Pancreas (tissue), 10 donors: ENCODE results near the gene KCNK5. TPM values are rescaled to one million over a fixed set of nuclear protein-coding genes. Genes with fewer than 3 reads are reported as not detected.

Experiments
- ATAC-seq, 4 donors: fragments of 200-7000 bp; cut with Tn5 transposase; one replicate each; pipeline versions ENCODE4 v1.8.0 to v1.9.1; 2020; ENCODE audit warnings: mild to moderate bottlenecking in 4 of 4, moderate library complexity in 4 of 4
- DNase-seq, 6 donors: peaks; one replicate each; pipeline ENCODE4 v3.0.0-alpha.2; 2020
- FAIRE-seq: peaks from 2 replicates; lab custom pipeline; 2012; peaks lifted over from hg19 to GRCh38; lab: Jason Lieb, UNC
- H3K27ac ChIP-seq, 4 donors: fragments of 200-600 bp; sonication (generic); 1 replicate in 3 of 4; 2 replicates in 1 of 4; pipeline versions ENCODE4 v1.5.0 to v1.8.0; 2020
- H3K27me3 ChIP-seq, 4 donors: fragments of 200-600 bp; one replicate each; pipeline ENCODE4 v1.8.0; 2021
- H3K36me3 ChIP-seq, 3 donors: fragments of 200-600 bp; sonication (generic) in 1 of 3; one replicate each; pipeline versions ENCODE4 v1.5.0 to v1.8.0; 2020 to 2021
- H3K4me1 ChIP-seq, 3 donors: fragments of 200-600 bp; one replicate each; pipeline ENCODE4 v1.8.0; 2021
- H3K4me3 ChIP-seq, 4 donors: fragments of 200-600 bp; sonication (generic) in 2 of 4; one replicate each; pipeline versions ENCODE4 v1.5.0 to v1.8.0; 2020 to 2021
- H3K9me3 ChIP-seq, 4 donors: fragments of 200-600 bp; one replicate each; pipeline ENCODE4 v1.8.0; 2021
- CTCF ChIP-seq, 4 donors: fragments of 200-600 bp; sonication (generic) in 3 of 4; IDR thresholded peaks; one replicate each; pipeline versions ENCODE4 v1.5.0 to v1.8.0; 2021; ENCODE audit warnings: antibody characterized with exemption in 4 of 4
- WGBS, 2 donors: extraction: QIAGEN DNeasy Blood & Tissue Kit; methylation state at CpG; one replicate each; pipeline ENCODE4 v1.1.7; 2013; 5-methylcytosine and 5-hydroxymethylcytosine counted together
- intact Hi-C, 3 donors: fragments of 100-400 bp; cut with DNase I; formaldehyde crosslinking; loops; one replicate each; pipeline versions ENCODE4 v1.11.1 to v1.14.2; 2022
- polyA plus RNA-seq, 2 donors: library from polyadenylated mRNA; stranded (reverse); fragments of 200-250 nt; gene quantifications; one replicate each; pipeline ENCODE4 v1.2.3, GENCODE V29; 2013
- total RNA-seq, 6 donors: library from RNA; stranded (reverse); fragmentation: NEBNext Ultra II Directional in 4 of 6; extraction: Animal tissue kit (Norgen Biotek cat#: 25700) in 4 of 6; gene quantifications; one replicate each; pipeline versions ENCODE4 v1.2.1 to v1.2.4, GENCODE V29; 2021 to 2023
- donor health status: healthy with polysubstance abuse.
- donor health status: DM: no; HTN: no; CAD: no; lungs with moderate emphysema.
- donor health status: DM: no; HTN: no; CAD: no.
- donor health status: control.
- donor health status: control.
- donor health status: Bipolar disorder and iron deficiency.
- donor health status: DM: yes; HTN: yes; CAD: no.
- donor health status: DM: no; HTN: no; CAD: no.
- donor health status: DM: no; HTN: no; CAD: no.
- donor health status: DM: yes; HTN: yes; CAD: no.

The KCNK5 gene
- total and polyA plus RNA-seq, 8 donors: 10.8 to 32.4 (median 19.8) TPM

GRCh38 chr6:39215640-39216158 lies 13.6 kb downstream of the KCNK5 start:
- WGBS, 2 donors: 57 to 58% methylated on average over 10 of the region's 10 CpGs
- DNase-seq: no peak
- Histone ChIP-seq H3K9me3 (no peaks in the 10 kb centered on the region), H3K27me3 (no peaks in the 10 kb centered on the region), H3K27ac (peak overlapping the region; percentile 45 to 76 (median 64)), H3K4me1 (peaks cover 17 to 57% (median 50%) of the 10 kb centered on the region in 3 donors), H3K4me3 (no peak overlapping the region), H3K36me3 (no peaks in the 10 kb centered on the region)
- FAIRE-seq: no peak
- no peak for ATAC-seq
- no peak for TF ChIP-seq CTCF (IDR thresholded peaks at IDR 0.05)
- intact Hi-C loops: no loop called here

- Histone ChIP-seq H3K4me3 (no peak overlapping the region), H3K4me1 (peaks cover 17 to 63% (median 56%) of the 10 kb centered on the region in 3 donors), H3K36me3 (no peaks in the 10 kb centered on the region), H3K27me3 (no peaks in the 10 kb centered on the region), H3K9me3 (no peaks in the 10 kb centered on the region), H3K27ac (peak overlapping the region; percentile 61 to 76 (median 65))
- intact Hi-C loops: no loop called here
- WGBS, 2 donors: 15 to 19% methylated on average over 10 of the region's 10 CpGs
- TF ChIP-seq CTCF (IDR thresholded peaks at IDR 0.05): no peak
- no peak for FAIRE-seq
- ATAC-seq: peak; percentile 61 to 80 (median 76)
- peak in 5 of 6 donors; percentile 56 to 78 (median 67) for DNase-seq
Measured at GRCh38 chr6:39214846-39215639, 14.2 kb downstream of the KCNK5 start.

GRCh38 chr6:39214120-39214813 lies 15.0 kb downstream of the KCNK5 start:
- TF ChIP-seq CTCF (IDR thresholded peaks at IDR 0.05): no peak
- Histone ChIP-seq H3K27ac (peak overlapping the region; percentile 61 to 76 (median 65)), H3K4me1 (peaks cover 17 to 66% (median 57%) of the 10 kb centered on the region in 3 donors), H3K36me3 (no peaks in the 10 kb centered on the region), H3K4me3 (no peak overlapping the region), H3K9me3 (no peaks in the 10 kb centered on the region), H3K27me3 (no peaks in the 10 kb centered on the region)
- FAIRE-seq (no peak), DNase-seq (no peak), ATAC-seq (peak; percentile 47 to 66 (median 60))
- 22 to 35% methylated on average over 8 of the region's 8 CpGs for WGBS, 2 donors
- intact Hi-C loops: no loop called here

DNA sequence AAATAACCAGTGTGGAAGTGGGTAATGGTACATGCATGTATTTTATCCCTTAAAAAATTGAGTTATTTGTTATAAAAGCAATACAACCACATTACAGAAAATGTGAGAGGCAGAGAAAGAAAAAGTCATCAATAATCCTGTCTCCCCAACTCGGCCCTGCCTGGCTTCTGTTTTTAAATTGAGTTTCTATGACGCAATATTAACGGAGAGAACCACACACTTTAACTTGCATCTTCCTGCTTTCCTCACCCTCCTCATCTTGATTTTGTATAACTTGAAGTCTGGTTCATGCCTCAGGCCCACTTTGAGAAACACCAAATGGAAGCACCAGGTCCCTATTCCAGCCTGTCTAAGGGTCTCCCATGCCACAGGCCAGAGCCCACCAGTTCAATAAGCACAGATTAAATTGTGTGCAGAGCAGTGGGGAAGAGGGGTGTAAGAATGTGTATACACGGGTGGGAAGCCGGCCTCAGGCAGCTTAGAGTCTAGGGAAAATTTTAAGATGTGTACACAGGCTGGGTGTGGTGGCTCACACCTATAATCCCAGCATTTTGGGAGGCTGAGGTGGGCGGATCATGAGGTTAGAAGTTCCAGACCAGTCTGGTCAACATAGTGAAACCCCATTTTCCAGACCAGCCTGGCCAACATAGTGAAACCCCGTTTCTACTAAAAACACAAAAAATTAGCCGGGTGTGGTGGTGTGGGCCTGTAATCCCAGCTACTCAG lies 15.9 kb downstream of the KCNK5 start:
- FAIRE-seq (no peak), ATAC-seq (no peak), DNase-seq (no peak)
- WGBS, 2 donors: 73 to 74% methylated on average over 8 of the region's 8 CpGs
- TF ChIP-seq CTCF (IDR thresholded peaks at IDR 0.05): no peak
- Histone ChIP-seq H3K27me3 (no peaks in the 10 kb centered on the region), H3K4me1 (peaks cover 22 to 66% (median 65%) of the 10 kb centered on the region in 3 donors), H3K27ac (peak overlapping the region; percentile 61 to 76 (median 65)), H3K9me3 (no peaks in the 10 kb centered on the region), H3K4me3 (no peak overlapping the region), H3K36me3 (no peaks in the 10 kb centered on the region)
- intact Hi-C loops: no loop called here
